ENCODE measurements around the gene SLITRK5.

SLITRK5 gene, protein sequence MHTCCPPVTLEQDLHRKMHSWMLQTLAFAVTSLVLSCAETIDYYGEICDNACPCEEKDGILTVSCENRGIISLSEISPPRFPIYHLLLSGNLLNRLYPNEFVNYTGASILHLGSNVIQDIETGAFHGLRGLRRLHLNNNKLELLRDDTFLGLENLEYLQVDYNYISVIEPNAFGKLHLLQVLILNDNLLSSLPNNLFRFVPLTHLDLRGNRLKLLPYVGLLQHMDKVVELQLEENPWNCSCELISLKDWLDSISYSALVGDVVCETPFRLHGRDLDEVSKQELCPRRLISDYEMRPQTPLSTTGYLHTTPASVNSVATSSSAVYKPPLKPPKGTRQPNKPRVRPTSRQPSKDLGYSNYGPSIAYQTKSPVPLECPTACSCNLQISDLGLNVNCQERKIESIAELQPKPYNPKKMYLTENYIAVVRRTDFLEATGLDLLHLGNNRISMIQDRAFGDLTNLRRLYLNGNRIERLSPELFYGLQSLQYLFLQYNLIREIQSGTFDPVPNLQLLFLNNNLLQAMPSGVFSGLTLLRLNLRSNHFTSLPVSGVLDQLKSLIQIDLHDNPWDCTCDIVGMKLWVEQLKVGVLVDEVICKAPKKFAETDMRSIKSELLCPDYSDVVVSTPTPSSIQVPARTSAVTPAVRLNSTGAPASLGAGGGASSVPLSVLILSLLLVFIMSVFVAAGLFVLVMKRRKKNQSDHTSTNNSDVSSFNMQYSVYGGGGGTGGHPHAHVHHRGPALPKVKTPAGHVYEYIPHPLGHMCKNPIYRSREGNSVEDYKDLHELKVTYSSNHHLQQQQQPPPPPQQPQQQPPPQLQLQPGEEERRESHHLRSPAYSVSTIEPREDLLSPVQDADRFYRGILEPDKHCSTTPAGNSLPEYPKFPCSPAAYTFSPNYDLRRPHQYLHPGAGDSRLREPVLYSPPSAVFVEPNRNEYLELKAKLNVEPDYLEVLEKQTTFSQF

DNA sequence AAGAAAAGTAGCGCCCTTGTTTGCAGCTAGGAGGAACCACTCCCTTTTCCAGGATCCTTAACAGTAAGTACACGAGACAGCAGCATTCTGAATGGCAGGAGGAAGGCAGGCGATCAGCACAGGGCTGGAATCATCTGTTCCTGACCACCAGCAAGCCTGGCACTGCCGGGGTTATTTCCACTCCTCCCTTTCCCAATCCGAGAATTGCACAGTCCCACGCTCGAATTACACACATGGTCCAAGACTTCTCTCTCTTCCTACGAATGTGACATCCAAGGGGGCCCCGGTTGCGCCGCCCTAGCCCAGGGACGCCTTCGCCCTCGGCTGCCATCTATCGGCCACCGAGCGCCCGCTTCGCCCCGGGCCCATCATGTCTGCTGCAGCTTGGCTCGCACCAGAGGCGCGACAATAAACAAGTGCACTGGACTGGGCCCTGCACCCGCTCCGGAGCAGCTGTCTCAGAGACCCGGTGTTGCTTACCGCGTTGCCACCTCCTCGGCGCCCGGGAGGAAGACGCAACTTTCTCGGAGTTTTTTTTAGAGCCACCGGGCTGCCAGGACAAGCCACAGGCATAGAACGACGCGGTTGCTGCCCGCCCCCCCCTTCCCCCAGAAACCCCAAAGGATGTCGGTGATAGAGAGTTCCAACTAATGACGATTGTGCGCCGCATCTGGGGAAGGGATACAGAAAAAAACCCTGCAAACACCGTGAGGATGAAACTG, at the start of gene SLITRK5:
Gene SLITRK5, plus strand, starts transcription at position 341 of the 722 bp plus-strand sequence. CDS start 4,018 bp downstream, outside the sequence.
- H3K4me3 ChIP-seq (ENCODE audit: low read depth, low read length), result no peak within 1 kb of the TSS; the same call in 1 of the 2 replicates
- CTCF ChIA-PET, result no interaction called here
- DNase-seq (ENCODE audit: low read depth, low spot score), result no peak
- TF ChIP-seq, protein P1, sequence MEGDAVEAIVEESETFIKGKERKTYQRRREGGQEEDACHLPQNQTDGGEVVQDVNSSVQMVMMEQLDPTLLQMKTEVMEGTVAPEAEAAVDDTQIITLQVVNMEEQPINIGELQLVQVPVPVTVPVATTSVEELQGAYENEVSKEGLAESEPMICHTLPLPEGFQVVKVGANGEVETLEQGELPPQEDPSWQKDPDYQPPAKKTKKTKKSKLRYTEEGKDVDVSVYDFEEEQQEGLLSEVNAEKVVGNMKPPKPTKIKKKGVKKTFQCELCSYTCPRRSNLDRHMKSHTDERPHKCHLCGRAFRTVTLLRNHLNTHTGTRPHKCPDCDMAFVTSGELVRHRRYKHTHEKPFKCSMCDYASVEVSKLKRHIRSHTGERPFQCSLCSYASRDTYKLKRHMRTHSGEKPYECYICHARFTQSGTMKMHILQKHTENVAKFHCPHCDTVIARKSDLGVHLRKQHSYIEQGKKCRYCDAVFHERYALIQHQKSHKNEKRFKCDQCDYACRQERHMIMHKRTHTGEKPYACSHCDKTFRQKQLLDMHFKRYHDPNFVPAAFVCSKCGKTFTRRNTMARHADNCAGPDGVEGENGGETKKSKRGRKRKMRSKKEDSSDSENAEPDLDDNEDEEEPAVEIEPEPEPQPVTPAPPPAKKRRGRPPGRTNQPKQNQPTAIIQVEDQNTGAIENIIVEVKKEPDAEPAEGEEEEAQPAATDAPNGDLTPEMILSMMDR (IDR thresholded peaks at IDR 0.05; ENCODE audit: insufficient read depth, low read length, missing control alignments), result peak; percentile 71
- POLR2A ChIA-PET, result no interaction called here

DNA sequence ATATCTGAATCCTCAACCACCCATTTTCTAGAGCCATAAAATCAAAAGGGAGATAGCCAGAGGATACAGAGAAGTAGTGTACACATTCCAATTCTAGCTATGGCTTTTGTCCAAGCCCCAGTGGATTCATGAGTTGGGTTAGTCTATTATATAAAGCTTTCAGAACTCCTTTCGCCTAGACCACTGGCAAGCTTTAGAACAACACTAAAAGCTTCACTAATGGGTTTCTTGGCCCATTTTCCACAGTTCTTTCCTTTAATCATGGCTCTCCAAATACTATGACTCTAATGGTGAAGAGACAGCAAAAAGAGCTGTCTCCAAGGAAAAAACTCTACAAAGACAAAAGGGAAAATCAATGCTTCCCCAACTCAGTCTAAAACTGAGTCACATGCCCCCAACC, 48.2 kb upstream of the SLITRK5 start:
- ChIA-PET POLR2A (no interaction called here), CTCF (no interaction called here)
- TF ChIP-seq, protein P1 (IDR thresholded peaks at IDR 0.05; ENCODE audit: insufficient read depth, low read length, missing control alignments), result no peak

DNA sequence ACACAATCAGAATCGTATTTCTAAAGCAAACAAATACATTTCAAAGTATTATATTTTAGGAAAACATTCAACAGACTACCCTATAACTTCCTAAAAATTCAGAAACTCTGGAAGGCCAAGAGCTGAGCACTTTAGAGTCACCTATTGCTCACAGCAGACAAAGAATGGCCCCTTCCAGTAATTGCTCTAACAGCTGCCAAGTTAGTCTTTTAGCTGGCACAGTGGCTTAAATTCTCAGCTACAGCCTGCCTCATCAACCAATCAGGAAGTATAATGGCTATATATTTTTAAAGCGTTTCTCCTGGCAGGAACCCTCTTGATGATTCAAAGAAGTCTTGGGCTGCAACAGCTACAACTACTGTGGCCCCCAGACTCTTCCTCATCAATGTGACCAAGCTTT, 14.9 kb upstream of the SLITRK5 start:
- TF ChIP-seq, protein P1 (IDR thresholded peaks at IDR 0.05; ENCODE audit: insufficient read depth, low read length, missing control alignments), result no peak
- ChIA-PET CTCF (no interaction called here), POLR2A (no interaction called here)
- no peak overlapping the region for H3K4me3 ChIP-seq (ENCODE audit: low read depth, low read length)
- no peak for DNase-seq (ENCODE audit: low read depth, low spot score)

More for the DNA sequence above, 48.2 kb upstream of the SLITRK5 start:
- no peak overlapping the region for H3K4me3 ChIP-seq (ENCODE audit: low read depth, low read length)
- DNase-seq (ENCODE audit: low read depth, low spot score), result no peak

DNA sequence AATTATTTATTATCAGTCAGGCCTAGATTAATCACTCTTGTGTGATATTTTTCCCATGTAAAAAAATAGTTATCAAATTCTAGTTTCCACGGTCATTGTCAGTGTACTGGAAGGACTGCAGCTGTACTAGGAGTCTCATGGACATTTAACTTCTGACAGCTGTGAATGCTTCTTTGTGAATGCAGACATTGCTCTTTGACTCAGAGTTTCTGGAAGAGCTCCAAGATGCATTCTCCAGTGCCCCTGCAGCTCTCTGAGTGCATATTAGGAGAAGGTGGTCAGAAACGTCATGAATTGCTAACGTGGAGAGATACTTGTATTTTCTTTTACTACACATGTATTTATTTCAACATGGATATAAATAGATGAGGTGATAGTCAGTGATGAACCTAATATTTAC, 9.7 kb upstream of the SLITRK5 start:
- no peak overlapping the region for H3K4me3 ChIP-seq (ENCODE audit: low read depth, low read length)
- TF ChIP-seq, protein P1 (IDR thresholded peaks at IDR 0.05; ENCODE audit: insufficient read depth, low read length, missing control alignments), result no peak
- ChIA-PET POLR2A (no interaction called here), CTCF (no interaction called here)
- no peak for DNase-seq (ENCODE audit: low read depth, low spot score)

DNA sequence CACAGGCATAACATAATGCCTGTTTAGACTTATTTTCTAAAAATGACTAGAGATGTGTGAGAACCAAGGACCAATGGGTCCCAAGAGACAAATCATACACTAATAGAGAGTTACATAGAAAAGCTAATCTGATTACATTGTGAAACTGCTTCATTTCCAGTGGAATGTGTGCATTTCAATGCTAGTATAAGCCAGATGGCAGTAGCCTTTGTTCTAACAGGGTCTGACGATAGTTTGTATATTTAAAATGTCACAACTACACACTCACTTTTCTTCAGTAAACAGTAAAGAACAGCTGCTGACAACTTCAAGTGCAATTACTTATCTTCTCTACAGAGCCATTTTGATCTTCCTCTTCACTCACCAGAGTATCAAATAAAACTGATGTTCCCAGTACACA, 4.3 kb upstream of the SLITRK5 start:
- no peak for DNase-seq (ENCODE audit: low read depth, low spot score)
- no peak overlapping the region for H3K4me3 ChIP-seq (ENCODE audit: low read depth, low read length)
- ChIA-PET CTCF (no interaction called here), POLR2A (no interaction called here)
- TF ChIP-seq, protein P1 (IDR thresholded peaks at IDR 0.05; ENCODE audit: insufficient read depth, low read length, missing control alignments), result no peak

Data from AG04449 (cell line).